ENCODE results near the gene COP1.
A peak's percentile ranks its signal among the peaks of the same experiment; 100 is the strongest.

Gene COP1

GRCh38 chr1:175978476-175978875, 228.6 kb downstream of the COP1 start:
- FAIRE-seq (no peak), DNase-seq (ENCODE audit: insufficient read length, low spot score) (no peak)

- FAIRE-seq, result no peak
- DNase-seq (ENCODE audit: insufficient read length, low spot score), result no peak
Observed at GRCh38 chr1:175976865-175977642, 230.0 kb downstream of the COP1 start.

GRCh38 chr1:175969231-175969630, 237.9 kb downstream of the COP1 start:
- FAIRE-seq (peak; percentile 57), DNase-seq (ENCODE audit: insufficient read length, low spot score) (no peak)

- DNase-seq (ENCODE audit: insufficient read length, low spot score) (no peak), FAIRE-seq (no peak)
Observed at GRCh38 chr1:175968486-175969172, 238.5 kb downstream of the COP1 start.

- DNase-seq (ENCODE audit: insufficient read length, low spot score) (no peak), FAIRE-seq (no peak)
Observed at GRCh38 chr1:175963740-175964139, 243.3 kb downstream of the COP1 start.

GRCh38 chr1:175960169-175960568, 246.9 kb downstream of the COP1 start:
- DNase-seq (ENCODE audit: insufficient read length, low spot score) (no peak), FAIRE-seq (no peak)

- DNase-seq (ENCODE audit: insufficient read length, low spot score), result no peak
- no peak for FAIRE-seq
Observed at GRCh38 chr1:175951627-175952026, 255.5 kb downstream of the COP1 start.

GRCh38 chr1:175947771-175948170, 259.3 kb downstream of the COP1 start:
- DNase-seq (ENCODE audit: insufficient read length, low spot score) (no peak), FAIRE-seq (no peak)

GRCh38 chr1:175944591-175944990, 262.5 kb downstream of the COP1 start:
- DNase-seq (ENCODE audit: insufficient read length, low spot score) (no peak), FAIRE-seq (no peak)

- FAIRE-seq (no peak), DNase-seq (ENCODE audit: insufficient read length, low spot score) (no peak)
Observed at GRCh38 chr1:175941164-175941563, 265.9 kb downstream of the COP1 start.

GRCh38 chr1:175936736-175937135, 270.4 kb downstream of the COP1 start:
- FAIRE-seq, result no peak

GRCh38 chr1:175935566-175936115, 271.4 kb downstream of the COP1 start:
- FAIRE-seq, result no peak
- DNase-seq (ENCODE audit: insufficient read length, low spot score), result no peak

More at GRCh38 chr1:175936736-175937135, 270.4 kb downstream of the COP1 start:
- DNase-seq (ENCODE audit: insufficient read length, low spot score), result no peak

GRCh38 chr1:175935166-175935565, 271.9 kb downstream of the COP1 start:
- FAIRE-seq (no peak), DNase-seq (ENCODE audit: insufficient read length, low spot score) (no peak)

GRCh38 chr1:175933801-175934200, 273.3 kb downstream of the COP1 start:
- FAIRE-seq, result no peak
- DNase-seq (ENCODE audit: insufficient read length, low spot score), result no peak

GRCh38 chr1:175927944-175928343, 279.1 kb downstream of the COP1 start:
- DNase-seq (ENCODE audit: insufficient read length, low spot score) (no peak), FAIRE-seq (no peak)

- DNase-seq (ENCODE audit: insufficient read length, low spot score), result no peak
- no peak for FAIRE-seq
Observed at GRCh38 chr1:175922254-175922881, 284.7 kb downstream of the COP1 start.

GRCh38 chr1:175920381-175920780, 286.7 kb downstream of the COP1 start:
- no peak for FAIRE-seq
- DNase-seq (ENCODE audit: insufficient read length, low spot score), result no peak

GRCh38 chr1:175919001-175919400, 288.1 kb downstream of the COP1 start:
- DNase-seq (ENCODE audit: insufficient read length, low spot score) (no peak), FAIRE-seq (no peak)

- DNase-seq (ENCODE audit: insufficient read length, low spot score), result no peak
- no peak for FAIRE-seq
Observed at GRCh38 chr1:175918364-175918801, 288.7 kb downstream of the COP1 start.

GRCh38 chr1:175914115-175914514, 293.0 kb downstream of the COP1 start:
- FAIRE-seq (no peak), DNase-seq (ENCODE audit: insufficient read length, low spot score) (no peak)

- DNase-seq (ENCODE audit: insufficient read length, low spot score) (no peak), FAIRE-seq (no peak)
Observed at GRCh38 chr1:175911138-175911537, 295.9 kb downstream of the COP1 start.

Data from GM19239 (cell line).